SK-N-SH treated with all-trans-retinoic acid at 6 μM for 48 hours (cell line): Measurements from ENCODE around the gene LINGO3.

ENCODE experiments used
- ATAC-seq: fragments of 200-7000 bp; cut with Tn5 transposase; 3 replicates; pipeline ENCODE4 v1.9.1; 2020; ENCODE audit warnings: mild to moderate bottlenecking, moderate library complexity
- ARNTL ChIP-seq: fragments of 450-650 bp; formaldehyde crosslinking; IDR thresholded peaks from 2 replicates; pipeline ENCODE4 v1.5.0; 2020; ENCODE audit warnings: low read depth, mild to moderate bottlenecking, moderate library complexity, borderline replicate concordance
- BACH2 ChIP-seq: fragments of 250-450 bp; sonication (Bioruptor Pico); IDR thresholded peaks from 2 replicates; pipeline ENCODE4 v1.9.0; 2021; ENCODE audit warnings: mild to moderate bottlenecking, borderline replicate concordance
- CSDC2 ChIP-seq: fragments of 250-450 bp; sonication (Bioruptor Pico); IDR thresholded peaks from 2 replicates; pipeline ENCODE4 v1.5.0; 2020; ENCODE audit warnings: mild to moderate bottlenecking, moderate library complexity
- GLIS3 ChIP-seq: fragments of 250-450 bp; sonication (Bioruptor Pico); IDR thresholded peaks from 2 replicates; pipeline ENCODE4 v1.5.0; 2020; ENCODE audit warnings: mild to moderate bottlenecking, moderate library complexity
- OSR1 ChIP-seq: fragments of 250-450 bp; sonication (Bioruptor Pico); IDR thresholded peaks from 2 replicates; pipeline ENCODE4 v1.8.0; 2022; ENCODE audit warnings: moderate library complexity, mild to moderate bottlenecking, inconsistent platforms
- SNAI2 ChIP-seq: fragments of 250-450 bp; sonication (Bioruptor Pico); IDR thresholded peaks from 2 replicates; pipeline ENCODE4 v1.5.0; 2020; ENCODE audit warnings: mild to moderate bottlenecking, moderate library complexity
- TCF4 ChIP-seq: fragments of 250-450 bp; sonication (Bioruptor Pico); IDR thresholded peaks from 2 replicates; pipeline ENCODE4 v1.8.0; 2021; ENCODE audit warnings: mild to moderate bottlenecking, moderate library complexity, borderline replicate concordance
- TOX ChIP-seq: fragments of 250-450 bp; sonication (Bioruptor Pico); IDR thresholded peaks from 2 replicates; pipeline ENCODE4 v1.8.0; 2021; ENCODE audit warnings: mild to moderate bottlenecking, moderate library complexity, borderline replicate concordance
- ZFP3 ChIP-seq: fragments of 250-450 bp; sonication (Bioruptor Pico); IDR thresholded peaks from 2 replicates; pipeline ENCODE4 v1.5.0; 2020; ENCODE audit warnings: mild to moderate bottlenecking, moderate library complexity
- ZFP30 ChIP-seq: fragments of 450-650 bp; formaldehyde crosslinking; IDR thresholded peaks from 2 replicates; pipeline ENCODE4 v1.5.0; 2022; ENCODE audit warnings: mild to moderate bottlenecking, moderate library complexity
- ZNF565 ChIP-seq: fragments of 450-650 bp; formaldehyde crosslinking; conservative IDR thresholded peaks from 2 replicates; pipeline ENCODE4 v1.5.0; 2020; ENCODE audit warnings: low read depth, mild to moderate bottlenecking, moderate library complexity
- ZNF70 ChIP-seq: fragments of 450-650 bp; formaldehyde crosslinking; IDR thresholded peaks from 2 replicates; pipeline ENCODE4 v1.5.0; 2020; ENCODE audit warnings: mild to moderate bottlenecking, moderate library complexity
- ZNF8 ChIP-seq: fragments of 450-650 bp; formaldehyde crosslinking; IDR thresholded peaks from 2 replicates; pipeline ENCODE4 v1.5.0; 2020; ENCODE audit warnings: mild to moderate bottlenecking, moderate library complexity
- TF ChIP-seq, protein P1 (sequence below): fragments of 250-450 bp; sonication (Bioruptor Pico); IDR thresholded peaks from 2 replicates; pipeline ENCODE4 v1.8.0; 2020; ENCODE audit warnings: mild to moderate bottlenecking, moderate library complexity, borderline replicate concordance
- TF ChIP-seq, protein P2 (sequence below): fragments of 250-450 bp; sonication (Bioruptor Pico); IDR thresholded peaks from 2 replicates; pipeline ENCODE4 v1.5.0; 2020; ENCODE audit warnings: mild to moderate bottlenecking, moderate library complexity
- TF ChIP-seq, protein P3 (sequence below): fragments of 250-450 bp; sonication (Bioruptor Pico); IDR thresholded peaks from 2 replicates; pipeline ENCODE4 v1.5.1; 2020; ENCODE audit warnings: low read depth, mild to moderate bottlenecking, moderate library complexity

LINGO3 gene

GRCh38 chr19:2339644-2340310 lies 31.8 kb upstream of the LINGO3 start (continued):
- no peak for TF ChIP-seq CSDC2 (CRISPR knock-in tag)
- no peak for TF ChIP-seq ARNTL (CRISPR knock-in tag)
- TF ChIP-seq, protein P1, sequence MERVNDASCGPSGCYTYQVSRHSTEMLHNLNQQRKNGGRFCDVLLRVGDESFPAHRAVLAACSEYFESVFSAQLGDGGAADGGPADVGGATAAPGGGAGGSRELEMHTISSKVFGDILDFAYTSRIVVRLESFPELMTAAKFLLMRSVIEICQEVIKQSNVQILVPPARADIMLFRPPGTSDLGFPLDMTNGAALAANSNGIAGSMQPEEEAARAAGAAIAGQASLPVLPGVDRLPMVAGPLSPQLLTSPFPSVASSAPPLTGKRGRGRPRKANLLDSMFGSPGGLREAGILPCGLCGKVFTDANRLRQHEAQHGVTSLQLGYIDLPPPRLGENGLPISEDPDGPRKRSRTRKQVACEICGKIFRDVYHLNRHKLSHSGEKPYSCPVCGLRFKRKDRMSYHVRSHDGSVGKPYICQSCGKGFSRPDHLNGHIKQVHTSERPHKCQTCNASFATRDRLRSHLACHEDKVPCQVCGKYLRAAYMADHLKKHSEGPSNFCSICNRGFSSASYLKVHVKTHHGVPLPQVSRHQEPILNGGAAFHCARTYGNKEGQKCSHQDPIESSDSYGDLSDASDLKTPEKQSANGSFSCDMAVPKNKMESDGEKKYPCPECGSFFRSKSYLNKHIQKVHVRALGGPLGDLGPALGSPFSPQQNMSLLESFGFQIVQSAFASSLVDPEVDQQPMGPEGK (CRISPR knock-in tag), result no peak

- TF ChIP-seq, protein P1 (CRISPR knock-in tag), result no peak
- TF ChIP-seq, protein P2, sequence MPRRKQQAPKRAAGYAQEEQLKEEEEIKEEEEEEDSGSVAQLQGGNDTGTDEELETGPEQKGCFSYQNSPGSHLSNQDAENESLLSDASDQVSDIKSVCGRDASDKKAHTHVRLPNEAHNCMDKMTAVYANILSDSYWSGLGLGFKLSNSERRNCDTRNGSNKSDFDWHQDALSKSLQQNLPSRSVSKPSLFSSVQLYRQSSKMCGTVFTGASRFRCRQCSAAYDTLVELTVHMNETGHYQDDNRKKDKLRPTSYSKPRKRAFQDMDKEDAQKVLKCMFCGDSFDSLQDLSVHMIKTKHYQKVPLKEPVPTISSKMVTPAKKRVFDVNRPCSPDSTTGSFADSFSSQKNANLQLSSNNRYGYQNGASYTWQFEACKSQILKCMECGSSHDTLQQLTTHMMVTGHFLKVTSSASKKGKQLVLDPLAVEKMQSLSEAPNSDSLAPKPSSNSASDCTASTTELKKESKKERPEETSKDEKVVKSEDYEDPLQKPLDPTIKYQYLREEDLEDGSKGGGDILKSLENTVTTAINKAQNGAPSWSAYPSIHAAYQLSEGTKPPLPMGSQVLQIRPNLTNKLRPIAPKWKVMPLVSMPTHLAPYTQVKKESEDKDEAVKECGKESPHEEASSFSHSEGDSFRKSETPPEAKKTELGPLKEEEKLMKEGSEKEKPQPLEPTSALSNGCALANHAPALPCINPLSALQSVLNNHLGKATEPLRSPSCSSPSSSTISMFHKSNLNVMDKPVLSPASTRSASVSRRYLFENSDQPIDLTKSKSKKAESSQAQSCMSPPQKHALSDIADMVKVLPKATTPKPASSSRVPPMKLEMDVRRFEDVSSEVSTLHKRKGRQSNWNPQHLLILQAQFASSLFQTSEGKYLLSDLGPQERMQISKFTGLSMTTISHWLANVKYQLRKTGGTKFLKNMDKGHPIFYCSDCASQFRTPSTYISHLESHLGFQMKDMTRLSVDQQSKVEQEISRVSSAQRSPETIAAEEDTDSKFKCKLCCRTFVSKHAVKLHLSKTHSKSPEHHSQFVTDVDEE (CRISPR knock-in tag), result no peak
- no peak for TF ChIP-seq ZNF8
- TF ChIP-seq, protein P3, sequence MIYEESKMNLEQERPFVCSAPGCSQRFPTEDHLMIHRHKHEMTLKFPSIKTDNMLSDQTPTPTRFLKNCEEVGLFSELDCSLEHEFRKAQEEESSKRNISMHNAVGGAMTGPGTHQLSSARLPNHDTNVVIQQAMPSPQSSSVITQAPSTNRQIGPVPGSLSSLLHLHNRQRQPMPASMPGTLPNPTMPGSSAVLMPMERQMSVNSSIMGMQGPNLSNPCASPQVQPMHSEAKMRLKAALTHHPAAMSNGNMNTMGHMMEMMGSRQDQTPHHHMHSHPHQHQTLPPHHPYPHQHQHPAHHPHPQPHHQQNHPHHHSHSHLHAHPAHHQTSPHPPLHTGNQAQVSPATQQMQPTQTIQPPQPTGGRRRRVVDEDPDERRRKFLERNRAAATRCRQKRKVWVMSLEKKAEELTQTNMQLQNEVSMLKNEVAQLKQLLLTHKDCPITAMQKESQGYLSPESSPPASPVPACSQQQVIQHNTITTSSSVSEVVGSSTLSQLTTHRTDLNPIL (CRISPR knock-in tag), result no peak
- no peak for TF ChIP-seq ZFP3
- no peak for TF ChIP-seq GLIS3
- no peak for TF ChIP-seq TCF4 (CRISPR knock-in tag)
- no peak for TF ChIP-seq TOX (CRISPR knock-in tag)
- no peak for TF ChIP-seq ZFP30
- ATAC-seq, result no peak
These were observed 31.0 kb upstream of the LINGO3 start for GRCh38 chr19:2338751-2339643.

DNA sequence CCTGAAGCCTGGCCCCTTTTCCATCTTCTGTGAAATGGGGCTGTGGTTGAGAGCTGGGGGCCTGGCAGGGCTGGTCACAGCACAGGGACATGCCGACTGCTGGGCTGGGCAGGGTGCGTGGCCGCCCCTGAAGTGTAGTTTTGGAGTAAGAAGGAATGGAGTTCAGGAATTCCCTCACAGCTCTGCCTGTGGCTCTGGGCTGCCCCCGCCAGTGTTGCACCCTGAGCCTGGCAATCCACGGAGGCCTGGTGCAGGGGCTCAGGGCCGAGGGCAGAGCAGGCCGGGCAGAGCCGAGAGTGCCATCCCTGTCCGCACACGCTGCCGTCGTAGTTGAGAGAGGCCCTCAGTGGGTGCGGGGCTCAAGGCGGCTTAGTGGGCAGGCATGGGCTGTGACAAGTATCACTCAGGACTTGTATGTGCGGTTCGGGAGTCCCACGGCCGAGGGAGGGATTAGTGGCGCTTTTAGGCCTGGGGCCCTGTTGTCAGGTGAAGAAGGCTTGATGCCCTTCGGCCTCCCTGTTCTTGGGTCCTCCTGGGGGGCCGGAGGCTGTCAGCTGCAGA lies 30.2 kb upstream of the LINGO3 start:
- TF ChIP-seq SNAI2 (CRISPR knock-in tag) (no peak), ZNF70 (no peak), ZNF565 (CRISPR knock-in tag) (no peak)
- TF ChIP-seq, all 23 proteins: peak for 0
- no peak for ATAC-seq

- TF ChIP-seq ZNF70 (no peak), GLIS3 (no peak), ZNF565 (CRISPR knock-in tag) (no peak)
- TF ChIP-seq, all 23 proteins: peak for 0
- ATAC-seq, result peak; percentile 49
These were observed 29.4 kb upstream of the LINGO3 start for GRCh38 chr19:2337329-2337707.

DNA sequence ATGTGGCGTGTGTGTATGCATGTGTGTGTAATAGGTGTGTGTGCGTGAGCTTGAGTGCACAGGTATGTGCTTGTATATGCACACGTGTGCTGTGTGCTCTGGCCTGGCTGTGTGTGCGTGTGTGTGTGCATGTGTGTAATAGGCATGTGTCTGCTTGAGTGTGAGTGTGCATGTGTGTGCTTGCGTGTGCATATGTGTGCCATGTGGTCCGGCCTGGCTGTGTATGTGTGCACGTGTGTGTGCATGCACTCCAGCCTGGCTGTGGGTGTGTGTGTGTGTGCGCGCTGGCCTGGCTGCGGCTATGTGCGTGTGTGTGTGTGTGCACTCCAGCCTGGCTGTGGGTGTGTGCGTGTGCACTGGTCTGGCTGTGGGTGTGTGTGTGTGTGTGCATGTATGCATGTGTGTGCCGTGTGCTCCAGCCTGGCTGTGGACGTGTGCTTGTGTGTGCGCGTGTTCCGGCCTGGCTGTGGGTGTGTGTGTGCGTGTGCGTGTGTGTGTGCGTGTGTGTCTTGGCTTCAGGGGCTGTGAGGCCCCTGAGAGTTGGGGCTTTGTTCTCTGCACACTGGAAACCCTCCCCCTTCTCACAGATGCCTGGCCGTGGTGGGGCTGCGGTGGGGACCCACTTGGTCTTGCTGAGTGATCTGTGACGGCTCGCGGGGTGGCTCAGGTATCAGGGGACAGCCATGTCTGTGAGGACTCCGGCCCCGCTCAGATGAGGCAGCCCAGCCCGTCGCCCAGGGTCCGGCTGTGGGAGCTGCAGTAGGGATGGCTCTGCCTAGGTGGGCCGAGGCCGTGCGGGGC lies 28.8 kb upstream of the LINGO3 start:
- ATAC-seq, result no peak
- TF ChIP-seq BACH2 (CRISPR knock-in tag) (no peak), GLIS3 (no peak), ARNTL (CRISPR knock-in tag) (no peak), OSR1 (CRISPR knock-in tag) (no peak), CSDC2 (CRISPR knock-in tag) (no peak), TOX (CRISPR knock-in tag) (no peak)
- TF ChIP-seq, protein P2 (CRISPR knock-in tag), result no peak
- TF ChIP-seq, protein P1 (CRISPR knock-in tag), result no peak
